Lower lobe of right lung (tissue), 2 donors: ENCODE data around the gene ITPK1. TPM values are rescaled to one million over a fixed set of nuclear protein-coding genes. Genes with fewer than 3 reads are reported as not detected.

ENCODE experiments used
- ATAC-seq, 2 donors: fragments of 200-7000 bp; cut with Tn5 transposase; one replicate each; pipeline ENCODE4 v1.9.1; 2020 to 2022; ENCODE audit warnings: mild to moderate bottlenecking in 2 of 2, moderate library complexity in 2 of 2
- DNase-seq: peaks from one replicate; pipeline ENCODE4 v3.0.0-alpha.2; 2020
- H3K27ac ChIP-seq: fragments of 200-600 bp; one replicate; pipeline ENCODE4 v1.8.0; 2022
- H3K27me3 ChIP-seq: fragments of 200-600 bp; one replicate; pipeline ENCODE4 v1.8.0; 2022; ENCODE audit warnings: low read depth
- H3K36me3 ChIP-seq: fragments of 200-600 bp; one replicate; pipeline ENCODE4 v1.8.0; 2022; ENCODE audit warnings: mild to moderate bottlenecking
- H3K4me1 ChIP-seq: fragments of 200-600 bp; one replicate; pipeline ENCODE4 v1.8.0; 2022
- H3K4me3 ChIP-seq: fragments of 200-600 bp; one replicate; pipeline ENCODE4 v1.8.0; 2022; ENCODE audit warnings: mild to moderate bottlenecking
- H3K9me3 ChIP-seq: fragments of 200-600 bp; one replicate; pipeline ENCODE4 v1.8.0; 2022
- intact Hi-C: fragments of 100-400 bp; cut with DNase I; formaldehyde crosslinking; loops from one replicate; pipeline ENCODE4 v1.11.0; 2022
- total RNA-seq: library from RNA; stranded (reverse); fragmentation: NEBNext Ultra II Directional; extraction: Animal tissue kit (Norgen Biotek cat#: 25700); gene quantifications from one replicate; pipeline ENCODE4 v1.2.1, GENCODE V29; 2021
- TF ChIP-seq, protein P1 (sequence below): fragments of 200-600 bp; IDR thresholded peaks from one replicate; pipeline ENCODE4 v1.8.0; 2022; ENCODE audit warnings: antibody characterized with exemption, mild to moderate bottlenecking
- donor health status: DM: no; HTN: yes; CAD: no; lungs with severe emphysema.

Gene ITPK1
- total RNA-seq, 1 donor from 2014 or later: 129 TPM

DNA sequence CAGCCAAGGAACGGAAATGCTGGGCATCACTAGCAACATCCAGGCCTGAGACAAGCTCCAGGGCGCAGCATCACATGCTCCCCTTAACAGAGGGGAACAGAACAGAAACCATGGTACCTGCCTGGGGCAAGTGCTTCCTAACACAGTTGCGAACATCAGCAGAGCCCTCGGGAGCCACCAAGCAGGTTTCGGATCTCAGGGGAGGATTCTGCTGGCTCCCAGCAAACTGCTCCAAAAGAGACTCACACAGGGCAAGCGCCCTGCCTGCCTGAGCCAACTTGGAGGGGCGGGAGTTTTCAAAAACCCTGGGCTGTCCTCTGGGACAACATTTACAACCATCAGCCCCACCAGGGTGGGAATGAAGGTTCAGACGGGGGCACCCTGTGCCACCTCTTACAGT lies 173.1 kb downstream of the ITPK1 start:
- Histone ChIP-seq H3K4me1 (peaks cover 5% of the 10 kb centered on the region), H3K27ac (no peak overlapping the region), H3K27me3 (no peaks in the 10 kb centered on the region), H3K36me3 (peaks cover 69% of the 10 kb centered on the region), H3K4me3 (no peak overlapping the region), H3K9me3 (no peaks in the 10 kb centered on the region)
- ATAC-seq (no peak), DNase-seq (no peak)
- intact Hi-C loops: no loop called here
- TF ChIP-seq, protein P1, sequence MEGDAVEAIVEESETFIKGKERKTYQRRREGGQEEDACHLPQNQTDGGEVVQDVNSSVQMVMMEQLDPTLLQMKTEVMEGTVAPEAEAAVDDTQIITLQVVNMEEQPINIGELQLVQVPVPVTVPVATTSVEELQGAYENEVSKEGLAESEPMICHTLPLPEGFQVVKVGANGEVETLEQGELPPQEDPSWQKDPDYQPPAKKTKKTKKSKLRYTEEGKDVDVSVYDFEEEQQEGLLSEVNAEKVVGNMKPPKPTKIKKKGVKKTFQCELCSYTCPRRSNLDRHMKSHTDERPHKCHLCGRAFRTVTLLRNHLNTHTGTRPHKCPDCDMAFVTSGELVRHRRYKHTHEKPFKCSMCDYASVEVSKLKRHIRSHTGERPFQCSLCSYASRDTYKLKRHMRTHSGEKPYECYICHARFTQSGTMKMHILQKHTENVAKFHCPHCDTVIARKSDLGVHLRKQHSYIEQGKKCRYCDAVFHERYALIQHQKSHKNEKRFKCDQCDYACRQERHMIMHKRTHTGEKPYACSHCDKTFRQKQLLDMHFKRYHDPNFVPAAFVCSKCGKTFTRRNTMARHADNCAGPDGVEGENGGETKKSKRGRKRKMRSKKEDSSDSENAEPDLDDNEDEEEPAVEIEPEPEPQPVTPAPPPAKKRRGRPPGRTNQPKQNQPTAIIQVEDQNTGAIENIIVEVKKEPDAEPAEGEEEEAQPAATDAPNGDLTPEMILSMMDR: no peak

DNA sequence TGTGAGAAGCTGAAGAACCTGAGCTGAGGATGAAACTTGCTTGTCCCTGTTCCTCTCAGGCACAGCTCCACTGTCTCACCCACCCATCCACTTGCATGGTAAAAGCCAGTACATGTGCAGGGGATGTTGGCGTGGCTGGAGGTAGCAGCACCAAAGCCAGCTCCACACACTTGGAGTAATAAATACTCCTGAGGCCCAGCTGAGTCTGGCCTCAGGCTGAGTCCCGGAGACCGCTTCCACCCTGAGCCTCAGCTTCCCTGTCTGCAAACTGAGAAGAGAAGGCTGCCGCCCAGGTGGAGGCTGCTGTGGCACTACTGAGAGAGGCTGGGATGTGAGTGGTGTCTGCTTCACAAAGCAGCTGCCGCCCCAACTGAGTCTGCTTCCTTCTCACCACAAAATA lies 173.6 kb downstream of the ITPK1 start:
- ATAC-seq: no peak
- H3K27me3 ChIP-seq: no peaks in the 10 kb centered on the region
- TF ChIP-seq, protein P1: no peak
- no peak overlapping the region for H3K27ac ChIP-seq
- H3K9me3 ChIP-seq: no peaks in the 10 kb centered on the region
- no peak overlapping the region for H3K4me3 ChIP-seq
- peaks cover 5% of the 10 kb centered on the region for H3K4me1 ChIP-seq
- DNase-seq: no peak
- intact Hi-C loops: no loop called here
- H3K36me3 ChIP-seq: peaks cover 68% of the 10 kb centered on the region

DNA sequence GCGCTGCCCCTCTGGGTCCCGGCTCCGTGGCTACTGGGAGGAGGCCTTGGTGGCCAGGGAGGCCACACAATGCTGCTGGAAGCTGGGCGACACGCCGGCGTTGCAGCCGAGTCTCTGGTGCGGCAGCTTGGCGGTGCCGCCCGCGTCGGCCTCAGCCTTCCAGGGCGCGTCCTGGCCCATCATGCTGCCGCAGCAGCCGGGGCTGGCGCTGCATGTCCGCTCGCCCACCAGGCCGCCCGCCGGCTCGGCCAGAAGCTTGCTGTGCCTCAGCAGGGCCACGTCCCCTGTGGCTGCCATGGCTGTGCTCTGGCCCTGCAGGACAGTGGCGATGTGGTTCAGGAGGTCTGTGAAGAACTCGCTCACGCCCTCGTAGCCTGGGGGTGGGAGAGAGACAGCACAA lies 174.2 kb downstream of the ITPK1 start:
- H3K27ac ChIP-seq: no peak overlapping the region
- intact Hi-C loops: no loop called here
- ATAC-seq (no peak), DNase-seq (no peak)
- H3K4me1 ChIP-seq: peaks cover 3% of the 10 kb centered on the region
- no peaks in the 10 kb centered on the region for H3K9me3 ChIP-seq
- H3K27me3 ChIP-seq: no peaks in the 10 kb centered on the region
- H3K4me3 ChIP-seq: no peak overlapping the region
- TF ChIP-seq, protein P1: no peak
- peaks cover 74% of the 10 kb centered on the region for H3K36me3 ChIP-seq

DNA sequence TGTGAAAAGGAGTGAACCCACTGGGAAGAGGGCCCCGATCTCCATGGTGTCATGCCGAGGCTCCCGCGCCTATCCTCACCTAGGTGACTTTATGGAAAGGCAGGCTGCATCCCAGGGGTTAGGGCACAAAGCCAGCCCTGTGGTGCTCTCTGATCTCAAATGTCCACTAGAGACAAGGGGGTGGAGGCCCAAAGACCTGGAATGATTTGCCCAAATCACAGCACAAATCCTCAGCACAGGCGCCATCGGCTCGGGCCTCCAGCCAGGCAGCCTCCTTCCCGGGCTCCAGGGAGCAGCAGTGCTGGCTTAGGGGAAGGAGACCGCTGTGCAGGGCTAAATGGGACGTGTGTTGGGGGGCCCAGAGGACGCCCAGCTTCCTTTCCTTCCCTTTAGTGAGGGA lies 175.2 kb downstream of the ITPK1 start:
- Histone ChIP-seq H3K4me1 (no peaks in the 10 kb centered on the region), H3K4me3 (no peak overlapping the region), H3K27ac (no peak overlapping the region), H3K27me3 (no peaks in the 10 kb centered on the region), H3K9me3 (no peaks in the 10 kb centered on the region), H3K36me3 (peaks cover 72% of the 10 kb centered on the region)
- intact Hi-C loops: no loop called here
- no peak for DNase-seq
- ATAC-seq: no peak
- TF ChIP-seq, protein P1: no peak

DNA sequence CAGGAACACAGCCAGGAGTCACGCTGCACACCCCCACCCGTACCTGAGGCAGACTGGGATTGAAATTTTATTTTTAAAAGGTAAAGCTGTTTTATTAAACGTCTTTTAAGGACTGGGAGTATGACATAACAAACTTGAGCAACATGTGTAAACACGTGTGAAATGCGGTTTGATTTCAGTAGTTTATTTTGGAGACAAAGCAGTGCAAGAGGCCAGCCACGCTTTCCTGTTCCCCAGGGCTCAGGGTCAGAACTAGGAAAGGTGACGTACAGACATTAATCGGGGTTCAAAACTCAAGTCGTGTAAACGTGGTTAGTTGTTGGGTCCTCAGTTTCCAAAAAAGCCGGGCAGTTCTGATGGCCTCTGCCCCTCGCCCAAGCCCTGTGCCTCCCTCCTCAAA lies 176.0 kb downstream of the ITPK1 start:
- no peak for ATAC-seq
- Histone ChIP-seq H3K9me3 (no peaks in the 10 kb centered on the region), H3K27me3 (no peaks in the 10 kb centered on the region), H3K36me3 (peaks cover 65% of the 10 kb centered on the region), H3K4me3 (no peak overlapping the region), H3K4me1 (no peaks in the 10 kb centered on the region), H3K27ac (no peak overlapping the region)
- TF ChIP-seq, protein P1: no peak
- no peak for DNase-seq
- intact Hi-C loops: no loop called here
